ENCODE data around the gene NHERF2.

Gene NHERF2

GRCh38 chr16:2042171-2042985 is 15.7 kb downstream of the NHERF2 start:
- no peak for DNase-seq

GRCh38 chr16:2042986-2043666 is 16.4 kb downstream of the NHERF2 start:
- DNase-seq: no peak

- DNase-seq: no peak
Observed at GRCh38 chr16:2043667-2044451, 17.2 kb downstream of the NHERF2 start.

GRCh38 chr16:2044541-2044940 is 17.8 kb downstream of the NHERF2 start:
- DNase-seq: no peak

- no peak for DNase-seq
Observed at GRCh38 chr16:2045965-2046892, 19.5 kb downstream of the NHERF2 start.

- DNase-seq: no peak
Observed at GRCh38 chr16:2046893-2047329, 20.2 kb downstream of the NHERF2 start.

GRCh38 chr16:2047330-2048115 is 20.8 kb downstream of the NHERF2 start, which contains the start of the genes NTHL1 and TSC2:
Gene NTHL1 (minus strand): TSS chr16:2047834. CDS start chr16:2047823, 11 bp downstream.
Gene TSC2 (plus strand): TSS chr16:2047985. CDS start chr16:2048616, 631 bp downstream.
- DNase-seq: peak; percentile 86

- no peak for DNase-seq
Observed at GRCh38 chr16:2048116-2048543, 21.4 kb downstream of the NHERF2 start.

GRCh38 chr16:2053211-2053610 is 26.5 kb downstream of the NHERF2 start:
- no peak for DNase-seq

- DNase-seq: no peak
Observed at GRCh38 chr16:2053897-2054296, 27.2 kb downstream of the NHERF2 start.

GRCh38 chr16:2054543-2055245 is 28.0 kb downstream of the NHERF2 start:
- no peak for DNase-seq

- no peak for DNase-seq
Observed at GRCh38 chr16:2056077-2056476, 29.4 kb downstream of the NHERF2 start.

GRCh38 chr16:2056681-2057407 is 30.1 kb downstream of the NHERF2 start:
- no peak for DNase-seq

- DNase-seq: no peak
Observed at GRCh38 chr16:2057438-2057837, 30.7 kb downstream of the NHERF2 start.

GRCh38 chr16:2058420-2058819 is 31.7 kb downstream of the NHERF2 start:
- DNase-seq: no peak

- no peak for DNase-seq
Observed at GRCh38 chr16:2058872-2059271, 32.2 kb downstream of the NHERF2 start.

GRCh38 chr16:2060346-2060745 is 33.6 kb downstream of the NHERF2 start:
- no peak for DNase-seq

GRCh38 chr16:2061023-2061422 is 34.3 kb downstream of the NHERF2 start:
- DNase-seq: no peak

GRCh38 chr16:2061526-2061925 is 34.8 kb downstream of the NHERF2 start:
- no peak for DNase-seq

- DNase-seq: no peak
Observed at GRCh38 chr16:2062801-2063200, 36.1 kb downstream of the NHERF2 start.
